Motor neuron (in vitro differentiated cells): ENCODE data around the gene FRMD1. TPM values are rescaled to one million over a fixed set of nuclear protein-coding genes. Genes with fewer than 3 reads are reported as not detected.
A peak's percentile ranks its signal among the peaks of the same experiment; 100 is the strongest.

Experiments used
- ATAC-seq, 8 experiments: fragments of 200-7000 bp; cut with Tn5 transposase; replicated peaks in 6 of 8; 2 replicates each; pipeline ENCODE4 v1.8.0; 2021; ENCODE audit warnings: mild to moderate bottlenecking in 8 of 8, moderate library complexity in 8 of 8
- H3K27ac ChIP-seq, 2 donors: fragments of 250-450 bp; sonication (Bioruptor Pico); 2 replicates each; pipeline ENCODE4 v1.9.0; 2021; ENCODE audit warnings: antibody characterized with exemption in 2 of 2, mild to moderate bottlenecking in 2 of 2, moderate library complexity in 1 of 2
- H3K4me1 ChIP-seq, 2 donors: fragments of 250-450 bp; sonication (Bioruptor Pico); replicated peaks in 1 of 2; 2 replicates each; pipeline ENCODE4 v1.6.1; 2021; ENCODE audit warnings: antibody characterized with exemption in 2 of 2, mild to moderate bottlenecking in 2 of 2, moderate library complexity in 1 of 2
- H3K4me3 ChIP-seq, 5 donors: fragments of 250-450 bp; sonication (Bioruptor Pico); 2 replicates each; pipeline ENCODE4 v1.9.0; 2021; ENCODE audit warnings: antibody characterized with exemption in 5 of 5, mild to moderate bottlenecking in 5 of 5, moderate library complexity in 4 of 5
- WGBS, 10 experiments: fragments of 450-650 bp; shearing (Covaris generic); methylation state at CpG; one replicate each; pipeline ENCODE4 v1.0.0; 2022; 5-methylcytosine and 5-hydroxymethylcytosine counted together
- in situ Hi-C, 9 experiments: fragments of 400-800 bp; cut with MboI; loops; one replicate each; pipeline ENCODE4 v1.15.0; 2021; ENCODE audit warnings: low sequenced_read_pairs in 9 of 9, low pct_unique_long_range_greater_than_20kb in 2 of 9; ENCODE audit not compliant: unreplicated experiment in 9 of 9
- total RNA-seq, 8 experiments: library from RNA; unstranded; fragments of 300-600 nt; gene quantifications; 2 replicates each; pipeline versions ENCODE4 v1.2.3 to v1.2.4, GENCODE V29; 2022

The FRMD1 gene
- total RNA-seq, 8 experiments from 2014 or later: 0.11 to 1.0 (median 0.18) TPM; not detected in 1

DNA sequence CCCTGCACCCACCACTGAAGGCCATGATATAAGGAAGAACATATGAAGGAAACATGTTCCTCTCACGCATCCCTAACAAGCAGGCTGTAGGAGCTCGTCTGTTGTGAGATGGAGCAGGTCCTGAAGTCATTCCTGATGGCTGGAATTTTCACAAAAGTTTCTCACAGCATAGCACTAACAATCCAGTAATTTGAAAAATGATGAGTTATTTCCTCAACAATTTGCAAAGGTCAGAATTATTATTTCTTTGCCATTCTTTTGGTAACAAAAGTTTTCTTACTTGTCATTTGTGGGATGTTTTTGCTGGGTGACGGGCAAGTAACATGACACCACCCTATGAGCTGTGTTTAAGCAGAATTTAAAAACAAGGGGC is 27.6 kb upstream of the FRMD1 start:
- WGBS, 10 experiments: 0 to 92% (median 83%) methylated on average over 1 to 3 of the region's 3 CpGs; no CpG with 5 or more reads in 7 of the 10 experiments
- Histone ChIP-seq H3K4me1 (no peaks in the 10 kb centered on the region), H3K4me3 (no peak overlapping the region), H3K27ac (no peak overlapping the region)
- in situ Hi-C loops: no loop called here
- peak in 1 of 8 experiments; percentile 29 for ATAC-seq

GRCh38 chr6:168105813-168106632 is 27.0 kb upstream of the FRMD1 start:
- peak in 3 of 8 experiments; percentile 26 to 41 (median 28) for ATAC-seq
- no peaks in the 10 kb centered on the region for H3K4me1 ChIP-seq
- in situ Hi-C loops: no loop called here
- no peak overlapping the region for H3K27ac ChIP-seq
- H3K4me3 ChIP-seq: no peak overlapping the region
- 33 to 100% (median 74%) methylated on average over 1 to 8 of the region's 12 CpGs; no CpG with 5 or more reads in 1 of the 10 experiments for WGBS, 10 experiments

DNA sequence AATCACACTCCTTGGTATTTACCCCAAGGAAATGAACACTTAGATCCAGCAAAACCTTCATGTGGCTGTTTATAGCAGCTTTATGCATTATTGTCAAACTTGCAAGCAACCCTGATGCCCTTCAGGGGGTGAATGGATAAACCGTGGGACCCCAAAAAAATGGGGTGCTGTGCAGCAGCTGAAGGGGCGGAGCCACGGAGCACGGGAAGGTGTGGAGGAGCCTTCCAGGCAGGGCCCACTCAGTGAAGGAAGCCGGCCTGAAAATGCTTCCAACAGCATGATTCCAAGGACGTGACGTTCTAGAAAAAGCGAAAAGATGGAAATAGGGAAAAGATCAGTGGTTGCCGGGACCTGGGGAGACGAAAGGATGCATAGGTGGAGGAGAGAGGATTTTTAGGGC is 25.6 kb upstream of the FRMD1 start:
- no peak for ATAC-seq
- no peaks in the 10 kb centered on the region for H3K4me1 ChIP-seq

GRCh38 chr6:168103050-168103830 is 24.2 kb upstream of the FRMD1 start:
- Histone ChIP-seq H3K27ac (no peak overlapping the region), H3K4me3 (no peak overlapping the region), H3K4me1 (peaks cover 0 to 4% of the 10 kb centered on the region in 2 donors)
- peak in 2 of 8 experiments; percentile 51 to 80 for ATAC-seq
- in situ Hi-C loops: no loop called here
- 33 to 100% (median 65%) methylated on average over 3 to 18 of the region's 19 CpGs; no CpG with 5 or more reads in 1 of the 10 experiments for WGBS, 10 experiments

More for the DNA sequence above, 25.6 kb upstream of the FRMD1 start:
- H3K27ac ChIP-seq: no peak overlapping the region
- no peak overlapping the region for H3K4me3 ChIP-seq
- 60 to 100% (median 83%) methylated on average over 1 to 9 of the region's 10 CpGs; no CpG with 5 or more reads in 3 of the 10 experiments for WGBS, 10 experiments
- in situ Hi-C loops: no loop called here

- 40 to 84% (median 58%) methylated on average over 1 to 4 of the region's 10 CpGs; no CpG with 5 or more reads in 2 of the 10 experiments for WGBS, 10 experiments
- Histone ChIP-seq H3K4me1 (peaks cover 0 to 4% of the 10 kb centered on the region in 2 donors), H3K27ac (no peak overlapping the region), H3K4me3 (no peak overlapping the region)
- in situ Hi-C loops: no loop called here
- no peak for ATAC-seq
Observed at GRCh38 chr6:168102315-168102985, 23.4 kb upstream of the FRMD1 start.

DNA sequence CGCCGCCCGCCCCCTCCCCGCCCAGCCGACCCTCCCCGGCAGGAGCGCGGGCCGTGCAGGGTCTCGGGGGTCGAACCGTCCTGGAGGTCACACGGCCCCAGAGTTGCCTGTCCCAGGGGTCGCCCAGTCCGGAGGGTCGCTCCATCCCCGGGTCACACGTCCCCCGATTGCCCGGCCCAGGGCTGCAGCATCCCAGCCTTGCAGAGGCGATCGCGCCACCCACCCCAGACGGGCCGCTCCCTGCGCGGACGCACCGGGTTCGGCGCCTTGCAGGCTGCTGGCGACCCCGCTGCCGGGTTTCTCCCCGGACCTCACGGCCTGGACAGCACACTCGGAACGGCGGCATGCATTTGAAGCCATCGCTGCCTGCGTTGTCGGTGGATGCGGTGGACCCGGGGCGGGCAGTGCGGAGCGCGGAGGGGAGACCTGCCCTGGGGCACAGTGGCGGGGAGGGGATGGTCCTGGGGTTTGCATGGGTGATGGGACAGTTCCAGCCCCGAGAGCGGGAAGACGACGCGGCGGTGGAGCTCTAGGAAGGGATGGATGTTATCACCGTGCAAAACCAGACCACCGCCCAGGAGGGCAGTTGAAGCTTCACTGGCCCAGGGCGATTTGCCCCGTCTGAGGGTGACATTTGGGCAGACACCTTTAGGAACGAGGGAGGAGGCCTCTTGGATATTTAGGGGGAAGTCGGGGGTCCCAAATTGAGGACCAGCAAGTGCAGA is 22.7 kb upstream of the FRMD1 start:
- peak in 5 of 8 experiments; percentile 24 to 66 (median 63) for ATAC-seq
- H3K27ac ChIP-seq: no peak overlapping the region
- peak overlapping the region in 3 of 5 donors; percentile 7 to 12 (median 9) for H3K4me3 ChIP-seq
- 14 to 58% methylated on average over 3 to 16 of the region's 61 CpGs; no CpG with 5 or more reads in 8 of the 10 experiments for WGBS, 10 experiments
- in situ Hi-C loops: no loop called here
- H3K4me1 ChIP-seq: peaks cover 0 to 4% of the 10 kb centered on the region in 2 donors

DNA sequence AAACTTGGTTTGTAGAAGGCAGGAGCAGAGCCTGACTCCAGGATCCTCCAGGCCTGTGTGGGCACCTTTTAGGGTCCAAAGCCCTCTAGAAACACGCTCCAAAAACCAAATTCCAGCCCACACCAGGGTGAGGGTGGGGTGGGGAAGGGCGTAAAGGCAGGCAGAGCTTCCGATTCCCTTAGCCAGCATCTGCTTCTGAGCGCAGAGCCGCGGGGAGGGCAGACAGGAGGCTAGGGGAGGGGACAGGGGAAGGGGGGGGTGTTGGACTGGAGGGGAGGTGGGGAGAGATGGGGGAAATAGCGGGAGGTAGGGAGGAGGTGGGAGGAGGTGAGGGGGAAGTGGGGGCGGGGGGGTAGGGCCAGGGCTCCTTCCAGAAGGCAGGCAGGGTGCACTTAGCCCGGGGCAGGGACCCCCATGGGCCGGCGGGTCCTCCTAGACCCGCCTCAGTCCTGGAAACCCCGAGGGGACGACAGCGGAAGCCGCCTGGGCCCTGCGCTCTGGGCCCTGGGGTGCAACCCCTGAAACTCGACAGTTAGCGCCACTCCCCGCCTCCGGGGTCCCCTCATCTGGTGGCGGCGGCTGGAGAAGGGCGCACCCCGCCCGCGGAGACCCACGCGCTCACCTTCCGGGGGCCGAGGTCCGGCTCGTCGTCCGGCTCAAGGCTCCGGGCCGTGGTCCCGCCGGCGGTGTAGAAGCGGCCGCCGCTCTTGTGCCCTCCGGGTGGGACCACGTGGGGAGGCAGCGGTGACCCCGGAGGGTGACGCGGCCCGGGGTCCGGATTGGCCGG is 22.0 kb upstream of the FRMD1 start:
- in situ Hi-C loops: no loop called here
- no peak overlapping the region for H3K27ac ChIP-seq
- peak in 5 of 8 experiments; percentile 6 to 66 (median 63) for ATAC-seq
- peaks cover 0 to 4% of the 10 kb centered on the region in 2 donors for H3K4me1 ChIP-seq
- WGBS, 10 experiments: 86% methylated on average over 1 of the region's 52 CpGs; no CpG with 5 or more reads in 9 of the 10 experiments
- H3K4me3 ChIP-seq: peak overlapping the region in 3 of 5 donors; percentile 7 to 12 (median 9)

DNA sequence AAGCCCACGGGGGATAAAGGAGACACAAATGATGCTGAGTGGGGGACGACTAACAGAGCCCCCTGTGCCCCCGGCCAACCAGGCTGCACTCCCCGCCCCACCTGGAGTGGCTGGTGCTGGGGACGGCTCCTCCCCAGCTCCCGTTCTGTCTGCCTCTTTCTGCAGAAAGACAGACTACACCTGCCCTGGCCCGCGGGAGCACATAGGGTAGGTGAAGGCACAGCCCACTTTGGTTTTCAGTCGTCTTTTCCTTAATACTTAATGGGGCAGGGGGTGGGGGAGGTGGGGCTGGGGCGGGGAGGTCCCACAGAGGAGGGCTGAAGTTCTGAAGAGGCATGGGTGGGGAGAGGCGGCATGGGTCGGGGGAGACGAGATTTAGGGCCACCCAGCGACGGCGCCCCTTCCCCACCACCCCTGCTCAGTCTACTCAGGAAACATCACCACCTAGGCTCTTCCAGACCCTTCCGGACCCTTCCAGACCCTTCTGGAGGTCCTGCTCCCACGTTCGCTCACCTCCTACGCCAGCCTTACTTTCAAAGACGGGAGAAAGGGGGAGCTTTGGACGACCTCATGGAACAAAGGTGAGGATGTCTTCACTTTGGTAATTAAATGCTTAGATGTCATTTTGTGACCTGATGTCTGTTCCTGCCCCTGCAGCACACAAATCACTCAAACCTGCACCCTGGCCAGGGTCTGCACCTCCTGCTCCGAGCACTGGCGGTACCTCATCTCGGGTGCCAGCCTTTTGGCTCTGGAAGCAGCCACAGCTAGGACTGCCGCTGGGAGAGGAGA is 21.2 kb upstream of the FRMD1 start:
- WGBS, 10 experiments: 38 to 90% (median 62%) methylated on average over 2 to 5 of the region's 26 CpGs; no CpG with 5 or more reads in 4 of the 10 experiments
- ATAC-seq: no peak
- in situ Hi-C loops: no loop called here
- H3K27ac ChIP-seq: no peak overlapping the region
- H3K4me3 ChIP-seq: no peak overlapping the region
- H3K4me1 ChIP-seq: peaks cover 0 to 4% of the 10 kb centered on the region in 2 donors

DNA sequence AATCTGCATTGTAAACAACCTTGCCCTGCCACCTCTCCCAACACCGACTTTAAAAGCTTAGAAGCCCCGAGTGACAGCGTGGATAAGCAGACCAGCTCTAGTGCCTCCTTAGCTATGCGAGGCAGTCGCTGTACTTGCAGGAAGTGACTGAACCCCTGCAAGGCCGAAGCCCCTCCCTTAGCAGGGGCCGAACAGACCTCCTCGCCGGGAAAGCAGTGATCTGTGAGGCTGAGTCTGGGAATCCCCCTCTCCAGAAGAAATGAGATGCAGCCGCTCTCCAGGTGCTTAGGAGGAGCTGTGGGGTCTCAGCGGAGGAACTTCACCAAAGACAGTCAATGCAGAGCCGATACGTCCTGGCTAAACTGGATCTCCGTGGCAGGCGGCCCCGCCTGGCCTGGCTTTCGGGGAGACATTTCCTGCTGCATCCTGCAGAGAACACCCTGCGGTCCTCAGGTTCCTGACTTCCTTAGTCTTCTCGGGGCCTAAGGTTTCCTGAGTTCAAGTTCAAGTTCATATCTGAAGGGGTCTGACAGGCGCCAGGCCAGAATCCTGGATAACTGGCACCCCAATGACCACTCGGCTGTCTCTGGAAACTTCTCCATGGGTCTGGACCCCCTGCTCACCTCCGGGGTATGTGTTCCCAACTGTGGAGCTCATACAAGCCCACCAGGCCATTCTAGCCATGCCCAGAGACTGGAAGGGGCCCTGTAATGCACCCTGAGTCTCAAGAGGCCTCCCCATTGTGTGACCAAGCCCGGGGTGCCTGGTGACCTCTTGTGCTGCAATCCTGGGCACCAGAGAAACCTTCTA is 20.4 kb upstream of the FRMD1 start:
- Histone ChIP-seq H3K4me3 (no peak overlapping the region), H3K4me1 (peaks cover 0 to 4% of the 10 kb centered on the region in 2 donors), H3K27ac (no peak overlapping the region)
- 24 to 100% (median 56%) methylated on average over 1 to 15 of the region's 23 CpGs; no CpG with 5 or more reads in 3 of the 10 experiments for WGBS, 10 experiments
- in situ Hi-C loops: no loop called here
- ATAC-seq: peak in 4 of 8 experiments; percentile 8 to 44 (median 30)

DNA sequence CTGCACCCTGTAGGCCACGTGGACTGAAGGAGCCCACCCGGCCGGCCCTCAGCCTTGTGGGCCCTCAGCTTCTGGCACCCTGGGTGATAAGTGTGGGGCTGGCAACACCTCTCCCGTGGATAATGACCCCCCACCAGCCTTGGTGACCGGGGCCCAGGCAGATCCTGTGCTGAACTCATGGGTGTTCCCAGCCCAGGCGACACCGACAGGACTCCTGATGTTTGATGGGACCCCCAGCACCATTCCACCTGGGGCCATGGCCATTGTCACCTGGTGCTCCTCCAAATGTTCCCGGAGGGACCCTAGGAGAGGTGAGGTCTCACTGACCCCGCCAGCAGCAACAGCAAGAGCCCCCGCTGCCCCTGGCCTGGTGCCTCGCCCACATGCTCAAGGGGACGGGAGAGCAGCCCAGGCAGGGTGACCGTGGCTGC is 19.4 kb upstream of the FRMD1 start:
- ATAC-seq: no peak
- in situ Hi-C loops: no loop called here
- H3K4me1 ChIP-seq: peaks cover 0 to 4% of the 10 kb centered on the region in 2 donors
- H3K27ac ChIP-seq: no peak overlapping the region
- 60 to 90% (median 70%) methylated on average over 1 to 2 of the region's 13 CpGs; no CpG with 5 or more reads in 6 of the 10 experiments for WGBS, 10 experiments
- H3K4me3 ChIP-seq: no peak overlapping the region
